GM12878 (cell line): ENCODE measurements around the gene INTU. TPM values are rescaled to one million over a fixed set of nuclear protein-coding genes. Genes with fewer than 3 reads are reported as not detected.

Experiments
- ATAC-seq: fragments of 200-7000 bp; cut with Tn5 transposase; 3 replicates; pipeline ENCODE4 v1.9.1; 2020; ENCODE audit warnings: mild to moderate bottlenecking, moderate library complexity
- BruUV-seq: library from RNA; stranded (reverse); fragments of 400-500 nt; replicated peaks from 2 replicates; lab custom pipeline; 2021; lab: Mats Ljungman, UMichigan
- CTCF ChIA-PET: fragments of 300-600 bp; sonication (Branson Sonifier 250); formaldehyde crosslinking; extraction: SDS; loops from one replicate; lab custom pipeline; 2021; ENCODE audit warnings: inconsistent platforms; lab: Yijun Ruan, JAX
- POLR2A ChIA-PET: fragments of 350-600 bp; formaldehyde crosslinking; extraction: SDS; loops from one replicate; lab custom pipeline; 2021; ENCODE audit warnings: inconsistent platforms; lab: Charles Lee
- RAD21 ChIA-PET: fragments of 300-600 bp; sonication (Branson Sonifier 250); formaldehyde crosslinking; loops from one replicate; lab custom pipeline; 2023; ENCODE audit warnings: antibody characterized with exemption; ENCODE audit not compliant: unreplicated experiment; lab: Charles Lee
- SMC1A ChIA-PET: fragments of 300-600 bp; sonication (Branson Sonifier 250); formaldehyde crosslinking; loops from one replicate; lab custom pipeline; 2023; ENCODE audit not compliant: unreplicated experiment, uncharacterized antibody; lab: Charles Lee
- DNase-seq: peaks from one replicate; pipeline ENCODE4 v3.0.0-alpha.2; 2011; ENCODE audit warnings: low read depth, low spot score
- FAIRE-seq: peaks from 3 replicates; lab custom pipeline; 2011; peaks lifted over from hg19 to GRCh38; lab: Jason Lieb, UNC
- H2AFZ ChIP-seq: 2 replicates; pipeline ENCODE4 v1.6.0; 2011; ENCODE audit warnings: low read depth, low read length, control low read depth; ENCODE audit not compliant: control insufficient read depth
- H3K27ac ChIP-seq: 2 replicates; pipeline ENCODE4 v1.5.1; 2011; ENCODE audit warnings: control low read depth; ENCODE audit not compliant: control insufficient read depth, insufficient read depth
- H3K27me3 ChIP-seq, 2 experiments: replicated peaks in 1 of 2; 2 replicates each; pipeline versions ENCODE4 v1.6.0 to v1.6.1; 2011; ENCODE audit warnings: low read length in 1 of 2; ENCODE audit not compliant: control insufficient read depth in 2 of 2, insufficient read depth in 2 of 2
- H3K36me3 ChIP-seq, 2 experiments: 2 replicates each; pipeline ENCODE4 v1.5.1; 2011; ENCODE audit warnings: low read length in 1 of 2; ENCODE audit not compliant: control insufficient read depth in 2 of 2, insufficient read depth in 2 of 2
- H3K4me1 ChIP-seq: 2 replicates; pipeline ENCODE4 v1.6.1; 2011; ENCODE audit warnings: mild to moderate bottlenecking, low read length, moderate library complexity, mixed read lengths; ENCODE audit not compliant: control insufficient read depth, insufficient read depth
- H3K4me2 ChIP-seq: 2 replicates; pipeline ENCODE4 v1.6.0; 2011; ENCODE audit warnings: control low read depth; ENCODE audit not compliant: control insufficient read depth, insufficient read depth
- H3K4me3 ChIP-seq: fragments of 200-600 bp; sonication (generic); 2 replicates; pipeline ENCODE4 v1.5.1; 2016
- H3K79me2 ChIP-seq: 2 replicates; pipeline ENCODE4 v1.6.0; 2011; ENCODE audit warnings: low read length; ENCODE audit not compliant: control insufficient read depth, insufficient read depth
- H3K9ac ChIP-seq: 2 replicates; pipeline ENCODE4 v1.8.0; 2011; ENCODE audit warnings: low read length, control low read depth, mixed read lengths; ENCODE audit not compliant: control insufficient read depth, insufficient read depth
- H3K9me3 ChIP-seq: replicated peaks from 3 replicates; pipeline ENCODE4 v1.5.1; 2011; ENCODE audit warnings: mild to moderate bottlenecking, low read length; ENCODE audit not compliant: control insufficient read depth, insufficient read depth
- H4K20me1 ChIP-seq: 2 replicates; pipeline ENCODE4 v1.6.0; 2011; ENCODE audit not compliant: control insufficient read depth, insufficient read depth
- ATF7 ChIP-seq: fragments of 450-650 bp; IDR thresholded peaks from 2 replicates; pipeline ENCODE4 v1.6.1; 2016; ENCODE audit warnings: low read depth, mild to moderate bottlenecking
- CBX5 ChIP-seq: sonication (generic); IDR thresholded peaks from 2 replicates; pipeline ENCODE4 v1.6.1; 2016; ENCODE audit warnings: low read depth, moderate library complexity, mild to moderate bottlenecking, inconsistent platforms
- CTCF ChIP-seq, 3 experiments: IDR thresholded peaks in 2 of 3; conservative IDR thresholded peaks in 1 of 3; 2 replicates each; pipeline ENCODE4 v1.5.1; 2011; ENCODE audit warnings: low read depth in 3 of 3, low read length in 3 of 3, mild to moderate bottlenecking in 3 of 3, control low read depth in 2 of 3, moderate library complexity in 2 of 3, inconsistent platforms in 1 of 3, mixed read lengths in 1 of 3; ENCODE audit not compliant: control insufficient read depth in 2 of 3, insufficient read depth in 1 of 3; ENCODE audit errors: extremely low read depth in 1 of 3
- DPF2 ChIP-seq: fragments of 450-650 bp; IDR thresholded peaks from 2 replicates; pipeline ENCODE4 v1.6.1; 2017; ENCODE audit warnings: mild to moderate bottlenecking
- GABPA ChIP-seq: IDR thresholded peaks from 2 replicates; pipeline ENCODE4 v1.6.1; 2014; ENCODE audit warnings: antibody characterized with exemption, low read depth, mild to moderate bottlenecking, inconsistent platforms
- HCFC1 ChIP-seq: fragments of 150-350 bp; IDR thresholded peaks from 2 replicates; pipeline ENCODE4 v1.6.1; 2014; ENCODE audit warnings: low read length
- HDAC2 ChIP-seq: fragments of 200-600 bp; sonication (generic); IDR thresholded peaks from 2 replicates; pipeline ENCODE4 v1.6.1; 2017
- HDGF ChIP-seq: fragments of 450-650 bp; IDR thresholded peaks from 2 replicates; pipeline ENCODE4 v1.6.1; 2016; ENCODE audit warnings: antibody characterized with exemption
- KDM1A ChIP-seq: fragments of 200-600 bp; sonication (generic); IDR thresholded peaks from 2 replicates; pipeline ENCODE4 v1.6.1; 2016; ENCODE audit warnings: borderline replicate concordance
- LARP7 ChIP-seq: fragments of 450-650 bp; IDR thresholded peaks from 2 replicates; pipeline ENCODE4 v1.6.1; 2017; ENCODE audit warnings: mild to moderate bottlenecking
- NR2F1 ChIP-seq: fragments of 450-650 bp; conservative IDR thresholded peaks from 2 replicates; pipeline ENCODE4 v1.6.1; 2017; ENCODE audit warnings: mild to moderate bottlenecking
- PBX3 ChIP-seq: IDR thresholded peaks from 2 replicates; pipeline ENCODE4 v1.6.1; 2011; ENCODE audit warnings: mild to moderate bottlenecking, low read depth, low read length, moderate library complexity; ENCODE audit not compliant: insufficient replicate concordance
- POLR2A ChIP-seq: IDR thresholded peaks from 2 replicates; pipeline ENCODE4 v1.6.1; 2011; ENCODE audit warnings: low read depth, mild to moderate bottlenecking, low read length
- POLR2AphosphoS2 ChIP-seq: IDR thresholded peaks from 2 replicates; pipeline ENCODE4 v1.6.1; 2011; ENCODE audit warnings: low read depth, mild to moderate bottlenecking, low read length, improper control_type of control experiment, moderate library complexity
- RCOR1 ChIP-seq: conservative IDR thresholded peaks from 2 replicates; pipeline ENCODE4 v1.6.1; 2012; ENCODE audit warnings: low read depth, low read length, improper control_type of control experiment
- SMARCA5 ChIP-seq: fragments of 450-650 bp; IDR thresholded peaks from 2 replicates; pipeline ENCODE4 v1.6.1; 2017; ENCODE audit warnings: mild to moderate bottlenecking
- SPI1 ChIP-seq: IDR thresholded peaks from 2 replicates; pipeline ENCODE4 v1.6.1; 2011; ENCODE audit warnings: low read depth, mild to moderate bottlenecking, low read length, moderate library complexity, borderline replicate concordance; ENCODE audit not compliant: insufficient read depth
- TCF12 ChIP-seq: IDR thresholded peaks from 2 replicates; pipeline ENCODE4 v1.6.1; 2011; ENCODE audit warnings: low read depth, mild to moderate bottlenecking, low read length
- in situ Hi-C: fragments of 300-500 bp; cut with MboI; formaldehyde crosslinking; loops from 9 replicates; pipeline ENCODE4 v1.14.3; 2018; ENCODE audit warnings: mixed read lengths
- intact Hi-C: fragments of 100-400 bp; cut with micrococcal nuclease; formaldehyde crosslinking; loops from one replicate; pipeline ENCODE4 v1.14.2; 2022; ENCODE audit not compliant: unreplicated experiment
- polyA plus RNA-seq, 11 experiments: library from polyadenylated mRNA; depleted of rRNA in 4 of 11; unstranded in 6 of 11; stranded (reverse) in 5 of 11; fragments of >200 nt; fragmentation: Nextera tagmentation in 4 of 11; fragmentation: Illumina TruSeq in 1 of 11; extraction: Ambion mirVana in 4 of 11; extraction: Trizol in 1 of 11; gene quantifications; 1 replicate in 1 of 11; 2 replicates in 10 of 11; pipeline versions ENCODE4 v1.2.1 to v1.2.3, GENCODE V29; 2011 to 2016; ENCODE audit warnings: inconsistent platforms in 2 of 11, missing spikeins in 2 of 11, low read depth in 1 of 11
- total RNA-seq, 4 experiments: library from RNA; depleted of rRNA in 3 of 4; stranded (reverse); fragments of >200 nt in 3 of 4; fragmentation: Illumina TruSeq in 1 of 4; extraction: Trizol in 1 of 4; gene quantifications; 2 replicates each; pipeline versions ENCODE4 v1.2.1 to v1.2.3, GENCODE V29; 2013 to 2021

The INTU gene
- total and polyA plus RNA-seq, 10 of the 15 experiments (the other 5 are each of a cell fraction or from before 2014, with no cell fraction given): under 0.01 to 0.15 (median 0.01) TPM; not detected in 4

GRCh38 chr4:127606823-127607222 is 25.9 kb upstream of the INTU start:
- no peak overlapping the region for H3K4me3 ChIP-seq
- no TSS peak for BruUV-seq
- ChIA-PET POLR2A (interaction anchor here (0.5 kb wide), 1 partner anchor 1525 kb away, joined by 7 read pairs; no protein-coding TSS in a partner anchor), RAD21 (interaction anchor here (0.8 to 4.7 kb wide), 3 partner anchors 10 to 444 kb away, joined by 3 to 57 read pairs (median 4); no protein-coding TSS in a partner anchor), SMC1A (interaction anchor here (0.7 to 6.1 kb wide), 10 partner anchors 9 to 445 kb away, joined by 3 to 86 read pairs (median 4); partner anchors contain the start of gene SLC25A31), CTCF (interaction anchor here (0.6 to 8.2 kb wide), 12 partner anchors 9 to 600 kb away, joined by 3 to 137 read pairs (median 4); partner anchors contain the start of genes ABHD18, MFSD8 and SLC25A31)
- H3K4me1 ChIP-seq: no peaks in the 10 kb centered on the region
- H2AFZ ChIP-seq: no peak overlapping the region
- intact Hi-C loops: loop anchor here (5.0 to 10.0 kb wide), 3 partner anchors 180 to 445 kb away; partner anchors contain the start of gene PLK4
- no peak for ATAC-seq
- no peak for DNase-seq
- no peaks in the 10 kb centered on the region; a peak in 1 of 4 replicates for H3K27me3 ChIP-seq
- H3K9me3 ChIP-seq: no peaks in the 10 kb centered on the region
- no peak for FAIRE-seq
- no peak overlapping the region for H3K9ac ChIP-seq
- no peak overlapping the region for H3K4me2 ChIP-seq
- H3K36me3 ChIP-seq: no peaks in the 10 kb centered on the region
- TF ChIP-seq HDAC2 (no peak), RCOR1 (no peak), LARP7 (no peak), PBX3 (no peak), CTCF (IDR thresholded peaks at IDR 0.05 in 2 of 3, conservative IDR thresholded peaks at IDR 0.05 in 1 of 3; ENCODE audit: control insufficient read depth in 2 of 3, extremely low read depth in 1 of 3, insufficient read depth in 1 of 3, low read depth in 3 of 3, low read length in 3 of 3) (no peak), GABPA (no peak), POLR2AphosphoS2 (no peak), DPF2 (no peak), TCF12 (no peak), ATF7 (no peak), HCFC1 (no peak), CBX5 (no peak), NR2F1 (no peak), POLR2A (no peak), SMARCA5 (no peak), SPI1 (no peak), KDM1A (no peak), HDGF (no peak)
- H4K20me1 ChIP-seq: no peaks in the 10 kb centered on the region
- in situ Hi-C loops: no loop called here
- no peaks in the 10 kb centered on the region for H3K79me2 ChIP-seq
- H3K27ac ChIP-seq: no peak overlapping the region
